ENCODE data around the gene FARSA.

Gene FARSA

DNA sequence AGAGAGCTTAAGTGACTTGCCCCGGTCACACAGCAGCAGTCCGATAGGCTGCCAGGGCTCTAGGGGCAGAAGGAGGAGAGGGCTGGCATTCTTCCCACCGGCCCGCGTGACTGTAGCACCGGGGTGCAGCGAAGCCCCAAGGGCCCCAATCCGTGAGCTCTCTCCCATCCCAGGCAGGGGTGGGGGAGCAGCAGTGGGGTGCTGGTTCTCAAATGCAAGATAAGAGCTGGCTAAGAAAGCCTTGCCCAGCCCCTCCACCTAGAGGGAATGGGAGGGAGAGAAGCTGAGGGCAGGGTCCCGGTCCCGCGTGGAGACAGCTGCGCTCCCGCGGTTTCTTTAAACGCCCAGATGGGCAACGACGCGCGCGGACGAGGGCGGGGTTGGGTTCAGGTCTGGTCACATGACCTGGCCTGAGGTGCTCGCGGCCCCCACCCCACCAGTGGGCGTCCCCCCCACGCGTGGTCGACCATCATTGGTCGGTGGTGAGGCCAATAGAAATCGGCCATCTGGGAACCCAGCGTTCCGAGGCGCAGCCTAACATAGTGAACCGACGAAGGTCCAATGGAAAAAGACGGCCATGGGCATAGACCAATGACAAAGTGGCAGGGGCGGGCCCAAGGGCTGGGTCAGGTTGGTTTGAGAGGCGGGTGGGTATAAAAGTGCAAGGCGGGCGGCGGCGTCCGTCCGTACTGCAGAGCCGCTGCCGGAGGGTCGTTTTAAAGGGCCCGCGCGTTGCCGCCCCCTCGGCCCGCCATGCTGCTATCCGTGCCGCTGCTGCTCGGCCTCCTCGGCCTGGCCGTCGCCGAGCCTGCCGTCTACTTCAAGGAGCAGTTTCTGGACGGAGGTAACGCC, 4.6 kb upstream of the FARSA start, which contains the start of gene CALR:
CALR (plus strand) TSS at position 683 of the 852 bp plus-strand sequence; CDS start at position 754, 71 bp downstream.
- Histone ChIP-seq H3K9me3 (ENCODE audit: control insufficient read depth, low read length) (no peaks in the 10 kb centered on the region), H3K27me3 (ENCODE audit: control insufficient read depth, insufficient read depth, low read length, poor library complexity, severe bottlenecking) (no peaks in the 10 kb centered on the region)
- WGBS, 2 experiments: 0 to 1% methylated on average over 63 of the region's 63 CpGs

DNA sequence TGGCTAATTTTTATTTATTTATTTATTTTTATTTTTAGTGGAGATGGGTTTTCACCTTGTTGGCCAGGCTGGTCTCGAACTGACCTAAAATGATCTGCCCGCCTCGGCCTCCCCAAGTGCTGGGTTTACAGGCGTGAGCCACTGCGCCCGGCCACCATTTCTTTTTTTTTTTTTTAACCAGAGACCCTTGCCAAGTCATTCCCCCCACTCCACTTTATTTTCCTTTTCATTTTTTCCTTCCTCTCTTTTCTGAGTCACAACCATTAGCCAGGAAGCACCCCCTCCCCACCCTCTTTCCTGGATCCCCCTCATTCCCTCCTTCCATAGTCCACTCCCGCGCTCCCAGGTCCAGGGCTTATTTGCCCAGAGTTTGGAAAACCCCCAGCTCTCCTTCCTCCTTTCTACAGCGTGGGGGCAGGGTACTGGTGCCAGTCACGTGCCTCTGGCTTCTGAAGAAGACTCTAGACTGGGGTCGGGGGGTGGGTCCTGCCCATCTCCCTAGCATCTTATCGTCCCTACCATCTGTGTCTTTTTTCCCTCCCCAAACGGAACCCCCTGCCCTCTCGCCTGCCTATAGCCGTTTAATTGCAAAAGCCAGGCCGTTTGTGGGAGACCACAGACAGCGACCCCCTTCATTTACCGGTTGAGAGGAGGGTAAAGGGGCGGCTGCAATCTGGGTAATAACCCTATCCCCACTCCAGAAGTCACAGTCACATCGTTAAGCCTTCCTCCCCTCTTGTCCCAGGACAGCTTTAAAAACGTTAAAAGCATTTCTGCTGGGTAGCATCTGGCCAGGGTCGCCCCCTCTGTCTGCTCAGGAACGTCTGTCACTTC, 3.8 kb upstream of the FARSA start:
- Histone ChIP-seq H3K4me1 (ENCODE audit: control insufficient read depth, insufficient read depth, low read length) (peaks cover 20% of the 10 kb centered on the region), H3K27ac (ENCODE audit: insufficient read depth, low read depth, low read length, poor library complexity, severe bottlenecking) (peak overlapping the region; percentile 80), H3K9me3 (ENCODE audit: control insufficient read depth, low read length) (no peaks in the 10 kb centered on the region), H3K27me3 (ENCODE audit: control insufficient read depth, insufficient read depth, low read length, poor library complexity, severe bottlenecking) (no peaks in the 10 kb centered on the region), H3K4me3 (ENCODE audit: insufficient read depth, low read depth, low read length) (peak overlapping the region; percentile 100), H3K36me3 (ENCODE audit: control insufficient read depth, insufficient read depth, low read length) (peaks cover 28% of the 10 kb centered on the region)
- 22 to 25% methylated on average over 23 of the region's 23 CpGs for WGBS, 2 experiments

More for the DNA sequence above, 4.6 kb upstream of the FARSA start, which contains the start of gene CALR:
- peaks cover 36% of the 10 kb centered on the region for H3K36me3 ChIP-seq (ENCODE audit: control insufficient read depth, insufficient read depth, low read length)
- H3K4me3 ChIP-seq (ENCODE audit: insufficient read depth, low read depth, low read length): peak within 1 kb of the TSS; percentile 100
- peaks cover 18% of the 10 kb centered on the region for H3K4me1 ChIP-seq (ENCODE audit: control insufficient read depth, insufficient read depth, low read length)
- H3K27ac ChIP-seq (ENCODE audit: insufficient read depth, low read depth, low read length, poor library complexity, severe bottlenecking): peak within 1 kb of the TSS; percentile 80

DNA sequence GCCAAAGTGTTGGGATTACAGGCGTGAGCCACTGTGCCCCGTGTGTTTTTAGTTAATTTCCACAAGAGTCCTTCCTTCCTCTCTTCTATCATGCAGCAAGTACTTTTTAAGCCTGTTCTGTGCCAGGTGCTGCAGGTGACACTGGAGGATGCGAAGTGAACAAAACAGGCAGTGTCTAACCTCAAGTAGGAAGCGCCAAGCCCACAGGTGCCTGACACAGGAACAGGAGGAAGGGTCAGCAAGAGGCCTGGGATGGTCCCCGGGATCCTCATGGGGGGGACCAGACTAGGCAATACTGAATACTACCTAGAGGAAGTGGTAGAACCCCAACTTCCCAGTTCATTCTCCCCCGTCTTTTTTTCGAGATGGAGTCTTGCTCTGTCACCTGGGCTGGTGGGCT, 3.1 kb upstream of the FARSA start:
- Histone ChIP-seq H3K4me3 (ENCODE audit: insufficient read depth, low read depth, low read length) (no peak overlapping the region), H3K36me3 (ENCODE audit: control insufficient read depth, insufficient read depth, low read length) (peaks cover 21% of the 10 kb centered on the region), H3K9me3 (ENCODE audit: control insufficient read depth, low read length) (no peaks in the 10 kb centered on the region), H3K4me1 (ENCODE audit: control insufficient read depth, insufficient read depth, low read length) (peaks cover 23% of the 10 kb centered on the region), H3K27me3 (ENCODE audit: control insufficient read depth, insufficient read depth, low read length, poor library complexity, severe bottlenecking) (no peaks in the 10 kb centered on the region), H3K27ac (ENCODE audit: insufficient read depth, low read depth, low read length, poor library complexity, severe bottlenecking) (no peak overlapping the region)
- WGBS, 2 experiments: 86 to 89% methylated on average over 7 of the region's 7 CpGs

DNA sequence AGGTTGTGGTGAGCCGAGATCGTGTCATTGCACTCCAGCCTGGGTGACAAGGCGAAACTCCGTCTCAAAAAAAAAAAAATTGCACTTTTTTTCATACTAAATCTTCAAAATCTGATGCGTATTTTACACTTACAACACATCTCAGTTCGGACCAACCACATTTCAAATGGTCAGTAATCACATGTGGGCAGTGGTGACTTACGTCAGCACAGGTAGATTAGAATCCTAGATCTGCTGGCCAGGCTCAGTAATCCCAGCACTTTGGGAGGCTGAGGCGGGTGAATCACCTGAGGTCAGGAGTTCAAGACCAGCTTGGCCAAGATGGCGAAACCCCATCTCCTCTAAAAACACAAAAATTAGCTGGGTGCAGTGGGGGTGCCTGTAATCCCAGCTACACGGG, 1.6 kb upstream of the FARSA start:
- Histone ChIP-seq H3K27ac (ENCODE audit: insufficient read depth, low read depth, low read length, poor library complexity, severe bottlenecking) (no peak overlapping the region), H3K4me1 (ENCODE audit: control insufficient read depth, insufficient read depth, low read length) (peaks cover 17% of the 10 kb centered on the region), H3K27me3 (ENCODE audit: control insufficient read depth, insufficient read depth, low read length, poor library complexity, severe bottlenecking) (no peaks in the 10 kb centered on the region), H3K9me3 (ENCODE audit: control insufficient read depth, low read length) (no peaks in the 10 kb centered on the region), H3K36me3 (ENCODE audit: control insufficient read depth, insufficient read depth, low read length) (peaks cover 14% of the 10 kb centered on the region), H3K4me3 (ENCODE audit: insufficient read depth, low read depth, low read length) (no peak overlapping the region)
- WGBS, 2 experiments: 86 to 92% methylated on average over 10 of the region's 10 CpGs

DNA sequence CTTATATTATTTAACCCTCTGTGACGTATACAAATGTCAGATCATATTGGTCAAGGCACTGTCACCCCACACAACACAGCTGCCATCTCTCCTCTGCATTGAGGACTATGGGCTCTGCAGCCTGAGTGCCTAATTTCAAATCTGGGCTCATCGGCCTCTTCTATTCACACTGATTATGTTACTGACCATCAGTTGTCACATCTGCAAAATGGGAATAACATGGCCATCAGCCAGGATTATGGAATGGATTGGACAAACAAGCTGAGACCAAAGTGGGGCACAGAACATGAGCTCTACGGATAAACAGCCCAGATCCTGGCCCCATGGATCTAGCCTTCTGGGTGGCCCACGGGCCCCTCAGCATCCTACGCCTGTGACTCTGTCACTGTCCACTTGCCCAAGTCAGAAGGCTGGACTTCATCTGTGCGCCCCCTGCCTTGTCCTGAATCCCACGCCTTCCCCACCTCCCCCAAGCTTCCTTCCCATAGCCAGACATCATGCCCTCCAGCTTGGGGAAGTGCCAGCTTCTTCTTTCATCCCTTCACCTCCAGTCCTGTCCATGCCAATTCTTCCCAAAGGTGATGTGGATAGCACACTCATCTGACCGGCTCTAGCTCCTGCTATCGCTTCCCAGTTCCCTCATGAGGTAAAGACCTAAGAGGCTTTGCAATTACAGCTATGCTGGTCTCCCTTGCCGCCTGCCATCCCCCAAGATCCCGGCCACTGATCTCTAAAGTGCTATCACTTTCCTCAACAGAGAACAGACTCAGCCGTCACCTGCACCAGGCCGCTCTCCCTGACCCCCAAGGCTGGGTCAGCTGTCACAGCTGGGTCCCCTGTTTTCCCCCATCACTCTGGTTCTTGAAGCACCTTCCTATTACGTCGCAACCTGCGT, 872 bp downstream of the FARSA start:
- Histone ChIP-seq H3K27me3 (ENCODE audit: control insufficient read depth, insufficient read depth, low read length, poor library complexity, severe bottlenecking) (no peaks in the 10 kb centered on the region), H3K27ac (ENCODE audit: insufficient read depth, low read depth, low read length, poor library complexity, severe bottlenecking) (no peak overlapping the region), H3K36me3 (ENCODE audit: control insufficient read depth, insufficient read depth, low read length) (peaks cover 26% of the 10 kb centered on the region), H3K4me1 (ENCODE audit: control insufficient read depth, insufficient read depth, low read length) (peaks cover 12% of the 10 kb centered on the region), H3K9me3 (ENCODE audit: control insufficient read depth, low read length) (no peaks in the 10 kb centered on the region), H3K4me3 (ENCODE audit: insufficient read depth, low read depth, low read length) (peak overlapping the region; percentile 69)
- WGBS, 2 experiments: 39% methylated on average over 16 of the region's 16 CpGs

DNA sequence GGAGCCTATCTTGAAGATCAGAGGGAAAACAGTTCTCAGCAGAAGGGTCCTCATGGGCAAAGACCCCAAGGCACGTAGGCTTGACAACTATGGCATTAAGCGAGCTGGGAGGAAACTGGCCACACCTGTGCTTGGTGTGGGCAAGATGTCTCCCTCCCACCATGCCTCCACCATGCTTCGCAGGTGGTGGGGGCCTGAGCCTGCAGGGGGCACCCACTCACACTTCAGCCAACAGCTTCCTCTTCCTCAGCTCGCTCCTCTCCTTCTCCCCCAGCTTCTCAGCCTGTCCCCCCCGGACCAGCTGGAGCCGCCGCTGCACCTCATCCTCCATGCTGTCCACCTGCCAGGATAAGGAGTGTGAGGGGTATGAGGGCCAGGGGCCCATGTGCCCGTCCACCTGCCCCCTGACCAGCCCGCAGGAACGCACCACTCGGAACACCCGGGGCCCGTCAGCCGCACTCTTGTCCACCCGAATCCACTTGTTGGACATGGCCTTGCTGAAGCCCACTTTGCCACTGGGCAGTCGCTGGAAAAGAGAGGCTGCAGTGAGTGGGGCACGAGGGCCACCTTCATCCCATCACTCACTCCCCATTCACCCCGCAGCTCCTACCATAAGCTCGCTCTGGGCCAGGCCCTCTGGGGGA, 3.4 kb downstream of the FARSA start:
- no peaks in the 10 kb centered on the region for H3K9me3 ChIP-seq (ENCODE audit: control insufficient read depth, low read length)
- H3K36me3 ChIP-seq (ENCODE audit: control insufficient read depth, insufficient read depth, low read length): peaks cover 41% of the 10 kb centered on the region
- H3K4me3 ChIP-seq (ENCODE audit: insufficient read depth, low read depth, low read length): no peak overlapping the region
- no peak overlapping the region for H3K27ac ChIP-seq (ENCODE audit: insufficient read depth, low read depth, low read length, poor library complexity, severe bottlenecking)
- 94 to 96% methylated on average over 18 to 19 of the region's 19 CpGs for WGBS, 2 experiments
- H3K4me1 ChIP-seq (ENCODE audit: control insufficient read depth, insufficient read depth, low read length): peaks cover 5% of the 10 kb centered on the region
- H3K27me3 ChIP-seq (ENCODE audit: control insufficient read depth, insufficient read depth, low read length, poor library complexity, severe bottlenecking): no peaks in the 10 kb centered on the region

DNA sequence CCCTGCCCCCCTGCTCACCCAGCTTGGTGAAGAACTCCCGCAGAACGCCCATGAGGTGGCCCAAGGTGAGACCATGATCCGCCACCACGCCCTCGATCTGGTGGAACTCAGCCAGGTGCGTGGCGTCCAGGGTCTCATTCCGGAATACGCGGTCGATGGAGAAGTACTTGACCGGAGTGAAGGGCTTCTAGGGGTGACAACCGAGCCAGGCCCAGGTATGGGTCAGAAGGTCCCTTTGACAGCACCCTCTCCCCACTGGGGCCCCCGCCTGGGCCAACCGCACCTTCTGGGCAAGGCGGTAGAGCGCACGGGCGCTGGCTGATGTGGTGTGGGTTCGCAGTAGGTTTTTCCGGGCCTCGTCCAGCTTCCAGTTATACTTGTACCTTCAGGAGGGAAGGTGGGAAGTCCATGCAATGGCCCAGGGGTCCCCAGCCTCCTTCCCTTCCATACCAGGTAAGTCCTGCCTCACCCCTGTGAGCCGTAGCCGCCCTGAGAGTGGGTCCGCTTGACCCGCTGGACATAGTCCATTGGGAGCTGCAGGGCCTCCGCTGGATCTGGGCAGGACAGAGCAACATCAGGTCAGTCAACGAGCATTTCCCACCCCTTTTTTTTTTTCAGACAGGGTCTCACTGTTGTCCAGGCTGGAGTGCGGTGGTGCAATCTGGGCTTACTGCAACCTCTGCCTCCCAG, 8.7 kb downstream of the FARSA start:
- peaks cover 58% of the 10 kb centered on the region for H3K36me3 ChIP-seq (ENCODE audit: control insufficient read depth, insufficient read depth, low read length)
- no peaks in the 10 kb centered on the region for H3K9me3 ChIP-seq (ENCODE audit: control insufficient read depth, low read length)
- 95 to 97% methylated on average over 29 of the region's 29 CpGs for WGBS, 2 experiments
- no peak overlapping the region for H3K27ac ChIP-seq (ENCODE audit: insufficient read depth, low read depth, low read length, poor library complexity, severe bottlenecking)
- H3K4me3 ChIP-seq (ENCODE audit: insufficient read depth, low read depth, low read length): no peak overlapping the region
- H3K27me3 ChIP-seq (ENCODE audit: control insufficient read depth, insufficient read depth, low read length, poor library complexity, severe bottlenecking): no peaks in the 10 kb centered on the region
- H3K4me1 ChIP-seq (ENCODE audit: control insufficient read depth, insufficient read depth, low read length): no peaks in the 10 kb centered on the region

DNA sequence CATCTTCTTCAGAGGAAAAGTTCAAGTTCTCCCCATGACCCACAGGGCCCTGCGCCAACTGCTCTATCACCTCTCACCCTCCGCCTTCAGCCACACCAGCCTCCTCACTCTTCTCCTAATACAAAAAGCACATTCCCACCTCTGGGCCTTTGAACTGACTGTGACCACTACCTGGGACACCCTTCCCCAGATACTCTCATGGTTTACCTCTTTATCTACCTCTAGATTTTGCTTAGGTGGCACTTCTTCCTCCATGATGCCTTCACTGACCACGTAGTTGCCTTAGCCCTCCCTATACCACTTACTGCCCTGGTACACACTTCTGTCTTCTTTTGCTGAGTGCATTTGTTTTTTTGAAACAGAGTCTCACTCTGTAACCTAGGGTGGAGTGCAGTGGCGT, 10.6 kb downstream of the FARSA start:
- Histone ChIP-seq H3K4me1 (ENCODE audit: control insufficient read depth, insufficient read depth, low read length) (no peaks in the 10 kb centered on the region), H3K4me3 (ENCODE audit: insufficient read depth, low read depth, low read length) (no peak overlapping the region)
- WGBS, 2 experiments: 92 to 96% methylated on average over 4 of the region's 4 CpGs

DNA sequence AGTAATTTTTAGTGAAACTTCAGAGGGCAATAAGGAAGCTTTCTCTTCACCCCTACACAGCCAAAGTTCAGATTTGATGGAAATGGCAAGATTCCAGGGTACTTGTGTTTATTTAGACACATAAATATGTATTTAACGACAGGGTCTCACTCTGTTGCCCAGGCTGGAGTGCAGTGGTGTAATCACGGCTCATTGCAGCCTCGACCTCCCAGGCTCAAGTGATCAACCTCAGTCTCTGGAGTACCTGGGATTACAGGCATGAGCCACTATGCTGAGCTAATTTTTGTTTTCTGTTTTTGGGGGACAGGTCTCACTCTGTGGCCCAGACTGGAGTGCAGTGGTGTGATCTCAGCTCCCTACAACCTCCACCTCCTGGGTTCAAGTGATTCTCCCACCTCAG, 12.5 kb downstream of the FARSA start:
- peaks cover 10% of the 10 kb centered on the region for H3K27me3 ChIP-seq (ENCODE audit: control insufficient read depth, insufficient read depth, low read length, poor library complexity, severe bottlenecking)
- peaks cover 30% of the 10 kb centered on the region for H3K36me3 ChIP-seq (ENCODE audit: control insufficient read depth, insufficient read depth, low read length)
- H3K27ac ChIP-seq (ENCODE audit: insufficient read depth, low read depth, low read length, poor library complexity, severe bottlenecking): no peak overlapping the region
- no peak overlapping the region for H3K4me3 ChIP-seq (ENCODE audit: insufficient read depth, low read depth, low read length)
- WGBS, 2 experiments: 88 to 94% methylated on average over 3 of the region's 3 CpGs
- H3K9me3 ChIP-seq (ENCODE audit: control insufficient read depth, low read length): no peaks in the 10 kb centered on the region
- no peaks in the 10 kb centered on the region for H3K4me1 ChIP-seq (ENCODE audit: control insufficient read depth, insufficient read depth, low read length)

More for the DNA sequence above, 10.6 kb downstream of the FARSA start:
- no peaks in the 10 kb centered on the region for H3K9me3 ChIP-seq (ENCODE audit: control insufficient read depth, low read length)
- no peak overlapping the region for H3K27ac ChIP-seq (ENCODE audit: insufficient read depth, low read depth, low read length, poor library complexity, severe bottlenecking)
- peaks cover 10% of the 10 kb centered on the region for H3K27me3 ChIP-seq (ENCODE audit: control insufficient read depth, insufficient read depth, low read length, poor library complexity, severe bottlenecking)
- peaks cover 45% of the 10 kb centered on the region for H3K36me3 ChIP-seq (ENCODE audit: control insufficient read depth, insufficient read depth, low read length)
